Progenitor cell of endocrine pancreas (in vitro differentiated cells): ENCODE data around the gene RAP1GAP2. TPM values are rescaled to one million over a fixed set of nuclear protein-coding genes. Genes with fewer than 3 reads are reported as not detected.
A peak's percentile ranks its signal among the peaks of the same experiment; 100 is the strongest.

Experiments
- DNase-seq: peaks from one replicate; pipeline ENCODE4 v3.0.0; 2021; ENCODE audit warnings: low spot score; ENCODE audit not compliant: unreplicated experiment
- H3K27ac Mint-ChIP-seq: 2 replicates; pipeline ENCODE4 v1.8.0; 2021; ENCODE audit warnings: mild to moderate bottlenecking, moderate library complexity, mixed read lengths
- H3K27me3 Mint-ChIP-seq: 2 replicates; pipeline ENCODE4 v1.8.0; 2021; ENCODE audit warnings: mixed read lengths
- H3K36me3 Mint-ChIP-seq: 2 replicates; pipeline ENCODE4 v1.8.0; 2022; ENCODE audit warnings: mixed read lengths; ENCODE audit not compliant: insufficient read depth
- H3K4me1 Mint-ChIP-seq: 2 replicates; pipeline ENCODE4 v1.8.0; 2021; ENCODE audit warnings: low read depth, mixed read lengths
- H3K4me3 Mint-ChIP-seq: 2 replicates; pipeline ENCODE4 v1.8.0; 2021; ENCODE audit warnings: low read depth, mild to moderate bottlenecking, moderate library complexity, mixed read lengths
- H3K9me3 Mint-ChIP-seq: 2 replicates; pipeline ENCODE4 v1.8.0; 2021; ENCODE audit warnings: low read depth, mixed read lengths
- long read RNA-seq: library from polyadenylated mRNA; unstranded; transcript quantifications from one replicate; pipeline ENCODE4 v2.0.0, GENCODE V29; 2020
- total RNA-seq: library from RNA; stranded (reverse); gene quantifications from 2 replicates; pipeline ENCODE4 v1.2.1, GENCODE V29; 2021
- TF ChIP-seq, protein P1 (sequence below): fragments of 200-600 bp; sonication (generic); IDR thresholded peaks from one replicate; pipeline ENCODE4 v1.5.0; 2021; ENCODE audit warnings: antibody characterized with exemption, mild to moderate bottlenecking; ENCODE audit not compliant: unreplicated experiment

Gene RAP1GAP2
- total RNA-seq, result 105 and 116 TPM in 2 replicates
- long read RNA-seq, full-length matches to known transcripts, result 10 of 20 reads
- long read RNA-seq, partial matches to known transcripts, result 0 of 20 reads
- long read RNA-seq, other reads (novel, unspliced or antisense), result 10 of 20 reads

DNA sequence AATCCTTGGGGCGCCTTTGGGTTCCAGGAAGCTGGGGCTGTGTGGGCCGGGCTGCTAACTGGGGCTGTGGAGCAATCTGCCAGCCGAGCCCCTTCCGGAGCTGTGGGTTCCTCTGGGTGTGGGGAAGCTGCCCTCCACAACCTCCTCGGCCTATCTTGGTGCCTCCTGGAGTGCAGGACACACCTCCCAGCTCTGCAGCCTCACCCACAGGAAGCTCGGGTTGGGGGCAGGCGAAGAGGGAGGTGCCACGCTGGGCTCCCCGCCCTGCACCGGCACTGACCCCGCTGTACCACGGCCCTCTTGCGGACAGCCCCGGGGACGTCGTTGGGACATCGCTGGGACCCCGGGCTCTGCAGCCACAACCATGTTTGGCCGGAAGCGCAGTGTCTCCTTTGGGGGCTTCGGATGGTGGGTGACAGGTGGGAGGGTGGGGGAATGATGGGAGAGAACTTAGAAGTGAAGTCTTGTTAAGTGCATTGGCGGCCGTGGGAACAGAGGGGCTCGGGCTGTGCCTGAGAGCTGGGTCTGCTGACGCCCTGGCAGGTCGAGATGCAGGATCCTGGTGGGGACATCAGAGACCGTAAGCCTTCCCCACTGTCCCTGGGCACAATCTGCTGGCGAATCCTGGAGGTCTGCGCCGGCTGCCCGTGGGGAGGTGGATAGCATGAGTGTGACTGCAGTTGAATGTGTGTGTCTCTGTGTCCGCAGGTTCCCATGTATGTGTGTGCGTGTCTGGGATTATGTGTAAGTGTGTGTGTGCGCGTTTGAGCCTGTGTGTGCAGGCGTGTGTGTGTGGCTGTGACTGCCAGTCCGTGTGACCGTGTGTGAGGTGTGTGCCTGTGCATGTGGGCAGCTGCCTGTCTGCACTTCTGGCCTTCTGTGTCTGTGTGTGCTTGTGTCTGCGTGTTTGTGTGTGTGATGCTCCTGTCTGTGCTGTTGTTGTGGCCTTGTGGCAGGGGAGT, at the start of gene RAP1GAP2:
Gene RAP1GAP2 (plus strand): TSS at position 275 of the 962 bp plus-strand sequence. CDS start 90 bp downstream, at position 365.
- Mint-ChIP-seq H3K4me3 (no peak within 1 kb of the TSS), H3K9me3 (no peaks in the 10 kb centered on the region), H3K27me3 (peaks cover 12% of the 10 kb centered on the region), H3K27ac (no peak within 1 kb of the TSS), H3K36me3 (no peaks in the 10 kb centered on the region), H3K4me1 (no peaks in the 10 kb centered on the region)
- no peak for DNase-seq
- TF ChIP-seq, protein P1, sequence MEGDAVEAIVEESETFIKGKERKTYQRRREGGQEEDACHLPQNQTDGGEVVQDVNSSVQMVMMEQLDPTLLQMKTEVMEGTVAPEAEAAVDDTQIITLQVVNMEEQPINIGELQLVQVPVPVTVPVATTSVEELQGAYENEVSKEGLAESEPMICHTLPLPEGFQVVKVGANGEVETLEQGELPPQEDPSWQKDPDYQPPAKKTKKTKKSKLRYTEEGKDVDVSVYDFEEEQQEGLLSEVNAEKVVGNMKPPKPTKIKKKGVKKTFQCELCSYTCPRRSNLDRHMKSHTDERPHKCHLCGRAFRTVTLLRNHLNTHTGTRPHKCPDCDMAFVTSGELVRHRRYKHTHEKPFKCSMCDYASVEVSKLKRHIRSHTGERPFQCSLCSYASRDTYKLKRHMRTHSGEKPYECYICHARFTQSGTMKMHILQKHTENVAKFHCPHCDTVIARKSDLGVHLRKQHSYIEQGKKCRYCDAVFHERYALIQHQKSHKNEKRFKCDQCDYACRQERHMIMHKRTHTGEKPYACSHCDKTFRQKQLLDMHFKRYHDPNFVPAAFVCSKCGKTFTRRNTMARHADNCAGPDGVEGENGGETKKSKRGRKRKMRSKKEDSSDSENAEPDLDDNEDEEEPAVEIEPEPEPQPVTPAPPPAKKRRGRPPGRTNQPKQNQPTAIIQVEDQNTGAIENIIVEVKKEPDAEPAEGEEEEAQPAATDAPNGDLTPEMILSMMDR, result no peak

DNA sequence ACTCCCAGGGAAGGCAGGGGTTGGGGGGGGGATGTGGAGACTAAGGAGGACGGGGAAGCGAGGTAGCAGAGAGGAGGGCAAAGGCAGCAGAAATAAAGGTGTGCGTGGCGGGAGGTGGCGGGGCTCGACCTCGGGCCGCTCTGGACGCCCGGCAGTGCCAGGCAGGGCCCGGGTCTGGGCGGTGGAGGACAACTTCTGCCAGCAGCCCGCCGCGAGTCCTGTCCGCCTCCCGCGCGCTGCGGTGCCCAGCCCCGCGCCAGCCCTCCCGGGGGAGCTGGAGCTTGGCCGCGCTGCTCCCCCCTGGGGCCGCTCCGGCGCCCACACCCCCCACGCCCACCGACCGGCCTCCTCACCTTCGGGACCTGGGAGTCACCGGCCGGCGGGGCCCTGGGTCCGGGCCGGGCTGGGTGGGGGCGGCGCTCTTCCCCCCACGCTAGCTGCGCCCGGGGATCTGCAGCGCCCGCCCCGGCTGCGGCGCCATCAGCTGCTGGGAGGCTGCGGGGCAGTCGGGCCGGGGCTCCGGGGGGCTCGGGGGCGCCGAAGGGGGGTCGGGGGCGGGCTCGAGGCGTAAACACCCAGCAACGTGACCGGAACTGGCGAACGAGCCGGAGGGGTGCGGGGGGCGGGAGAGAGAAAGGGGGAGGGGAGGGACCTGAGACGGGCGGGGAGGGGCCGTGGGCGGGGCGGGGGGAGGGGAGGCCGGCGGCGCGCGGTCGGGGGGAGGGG, 47.0 kb upstream of the RAP1GAP2 start, which contains the start of gene CCDC92B:
Gene CCDC92B (minus strand): TSS at position 595 of the 726 bp plus-strand sequence. CDS start 14,507 bp downstream, outside the sequence.
- peaks cover 9% of the 10 kb centered on the region for H3K4me1 Mint-ChIP-seq
- no peaks in the 10 kb centered on the region for H3K36me3 Mint-ChIP-seq
- TF ChIP-seq, protein P1, result no peak
- peak within 1 kb of the TSS; percentile 42 for H3K4me3 Mint-ChIP-seq
- no peak within 1 kb of the TSS for H3K27ac Mint-ChIP-seq
- peaks cover 62% of the 10 kb centered on the region for H3K27me3 Mint-ChIP-seq
- H3K9me3 Mint-ChIP-seq, result no peaks in the 10 kb centered on the region
- no peak for DNase-seq

DNA sequence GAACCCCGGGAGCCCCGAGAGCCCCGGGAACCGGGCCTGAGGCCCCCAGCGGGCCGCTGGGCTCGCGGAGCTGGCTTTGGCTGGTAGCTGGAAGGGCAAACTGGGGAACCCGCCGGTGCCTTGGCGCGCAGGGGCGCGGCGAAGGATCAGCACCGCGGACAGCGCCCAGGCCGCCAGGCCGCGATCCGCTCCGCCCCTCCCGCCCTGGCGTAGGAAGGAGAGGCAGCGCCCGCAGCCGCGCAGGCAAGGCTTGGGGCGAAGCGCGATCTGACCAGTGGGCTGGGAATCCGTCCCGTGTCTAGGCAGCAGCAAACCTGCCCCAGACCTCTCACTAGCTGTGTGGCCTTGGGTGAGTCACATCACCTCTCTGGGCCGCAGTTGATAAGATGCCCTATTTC, 46.5 kb upstream of the RAP1GAP2 start:
- H3K27me3 Mint-ChIP-seq, result peaks cover 65% of the 10 kb centered on the region

DNA sequence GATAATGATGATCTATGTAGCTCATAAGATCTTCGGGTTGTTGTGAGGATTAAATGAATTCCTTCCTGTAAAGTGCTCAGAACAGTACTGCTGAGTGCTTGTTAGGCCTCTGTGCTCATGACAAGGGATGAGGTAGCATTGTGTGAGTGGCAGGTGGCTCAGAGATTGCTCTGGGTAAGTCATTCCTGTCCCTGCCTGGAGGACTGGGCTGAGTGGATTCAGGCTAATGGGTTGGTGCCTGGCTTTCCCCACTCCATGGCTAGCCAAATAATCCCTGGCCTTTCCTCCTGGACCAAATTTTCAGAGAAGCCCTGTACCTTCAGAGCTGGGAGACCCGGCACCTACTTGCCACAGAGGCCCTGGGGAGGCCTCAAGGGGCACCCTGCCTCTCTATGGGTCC, 45.5 kb upstream of the RAP1GAP2 start:
- no peak overlapping the region for H3K4me3 Mint-ChIP-seq
- no peak overlapping the region for H3K27ac Mint-ChIP-seq
- TF ChIP-seq, protein P1, result no peak
- H3K9me3 Mint-ChIP-seq, result no peaks in the 10 kb centered on the region
- H3K4me1 Mint-ChIP-seq, result peaks cover 2% of the 10 kb centered on the region
- DNase-seq, result no peak
- H3K36me3 Mint-ChIP-seq, result no peaks in the 10 kb centered on the region
- peaks cover 61% of the 10 kb centered on the region for H3K27me3 Mint-ChIP-seq

More for the DNA sequence above, 46.5 kb upstream of the RAP1GAP2 start:
- TF ChIP-seq, protein P1, result no peak
- Mint-ChIP-seq H3K4me3 (no peak overlapping the region), H3K27ac (no peak overlapping the region), H3K4me1 (peaks cover 9% of the 10 kb centered on the region), H3K36me3 (no peaks in the 10 kb centered on the region), H3K9me3 (no peaks in the 10 kb centered on the region)
- DNase-seq, result peak; percentile 90

DNA sequence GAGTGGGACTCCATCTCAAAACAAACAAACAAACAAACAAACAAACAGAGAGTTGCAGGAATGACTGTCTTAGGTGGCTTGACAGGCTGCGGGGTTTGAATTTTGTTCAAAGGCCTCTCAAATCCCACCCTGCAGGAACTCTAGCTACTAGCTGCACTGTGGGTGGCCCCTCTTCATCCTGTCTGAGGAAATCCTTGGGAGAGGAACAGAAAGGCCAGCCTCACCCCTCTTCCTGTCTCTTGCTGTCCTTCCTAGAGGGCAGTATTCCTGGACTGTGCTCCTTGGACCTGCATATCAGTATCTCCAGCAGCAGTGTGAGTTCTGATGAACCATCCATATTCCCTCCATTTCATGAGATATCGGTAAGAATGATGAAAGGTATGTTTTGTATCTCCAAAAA, 44.7 kb upstream of the RAP1GAP2 start:
- TF ChIP-seq, protein P1, result no peak
- no peak overlapping the region for H3K4me3 Mint-ChIP-seq
- no peaks in the 10 kb centered on the region for H3K9me3 Mint-ChIP-seq
- no peaks in the 10 kb centered on the region for H3K36me3 Mint-ChIP-seq
- no peak for DNase-seq
- H3K4me1 Mint-ChIP-seq, result no peaks in the 10 kb centered on the region
- peaks cover 62% of the 10 kb centered on the region for H3K27me3 Mint-ChIP-seq
- H3K27ac Mint-ChIP-seq, result no peak overlapping the region
